22Rv1 (cell line): ENCODE measurements around the gene IL22RA2.
"Not testable (repeated sequence)": the region's sequence is repeated elsewhere in the genome, so short reads cannot be mapped to it uniquely, and the experiment has no call there.

ENCODE experiments used
- H3K27ac ChIP-seq: fragments of 450-650 bp; 2 replicates; pipeline ENCODE4 v1.5.1; 2017
- ZFX ChIP-seq: fragments of 450-650 bp; IDR thresholded peaks from 2 replicates; pipeline ENCODE4 v1.6.1; 2017; ENCODE audit warnings: antibody characterized with exemption, borderline replicate concordance
- TF ChIP-seq, protein P1 (sequence below): fragments of 450-650 bp; IDR thresholded peaks from 2 replicates; pipeline ENCODE4 v1.5.1; 2017; ENCODE audit warnings: mild to moderate bottlenecking

Gene IL22RA2

DNA sequence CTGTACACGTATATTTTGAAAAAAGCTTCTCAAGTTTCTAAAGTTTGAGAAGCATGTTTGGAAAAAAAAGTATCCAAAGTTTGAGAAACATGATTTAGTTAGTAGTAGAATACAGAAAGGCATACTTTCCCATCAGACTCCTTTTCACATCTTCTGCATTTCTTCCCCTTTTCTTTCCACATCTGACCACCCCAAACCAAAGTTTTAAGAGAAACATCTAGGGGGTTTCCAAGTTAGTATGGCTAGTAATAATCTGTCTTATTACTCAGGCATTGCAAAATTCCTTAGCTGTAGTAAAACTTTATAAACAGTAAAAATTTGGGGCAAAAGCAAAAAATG lies 65.7 kb downstream of the IL22RA2 start:
- TF ChIP-seq, protein P1, sequence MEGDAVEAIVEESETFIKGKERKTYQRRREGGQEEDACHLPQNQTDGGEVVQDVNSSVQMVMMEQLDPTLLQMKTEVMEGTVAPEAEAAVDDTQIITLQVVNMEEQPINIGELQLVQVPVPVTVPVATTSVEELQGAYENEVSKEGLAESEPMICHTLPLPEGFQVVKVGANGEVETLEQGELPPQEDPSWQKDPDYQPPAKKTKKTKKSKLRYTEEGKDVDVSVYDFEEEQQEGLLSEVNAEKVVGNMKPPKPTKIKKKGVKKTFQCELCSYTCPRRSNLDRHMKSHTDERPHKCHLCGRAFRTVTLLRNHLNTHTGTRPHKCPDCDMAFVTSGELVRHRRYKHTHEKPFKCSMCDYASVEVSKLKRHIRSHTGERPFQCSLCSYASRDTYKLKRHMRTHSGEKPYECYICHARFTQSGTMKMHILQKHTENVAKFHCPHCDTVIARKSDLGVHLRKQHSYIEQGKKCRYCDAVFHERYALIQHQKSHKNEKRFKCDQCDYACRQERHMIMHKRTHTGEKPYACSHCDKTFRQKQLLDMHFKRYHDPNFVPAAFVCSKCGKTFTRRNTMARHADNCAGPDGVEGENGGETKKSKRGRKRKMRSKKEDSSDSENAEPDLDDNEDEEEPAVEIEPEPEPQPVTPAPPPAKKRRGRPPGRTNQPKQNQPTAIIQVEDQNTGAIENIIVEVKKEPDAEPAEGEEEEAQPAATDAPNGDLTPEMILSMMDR: no peak
- TF ChIP-seq ZFX: no peak
- no peak overlapping the region for H3K27ac ChIP-seq

GRCh38 chr6:137107047-137107766 lies 66.2 kb downstream of the IL22RA2 start:
- H3K27ac ChIP-seq: not testable (repeated sequence)

GRCh38 chr6:137106183-137106582 lies 67.3 kb downstream of the IL22RA2 start:
- no peak overlapping the region for H3K27ac ChIP-seq
- TF ChIP-seq, protein P1: no peak
- no peak for TF ChIP-seq ZFX

- no peak overlapping the region for H3K27ac ChIP-seq
- TF ChIP-seq ZFX: no peak
- TF ChIP-seq, protein P1: no peak
Observed at GRCh38 chr6:137105375-137105774, 68.1 kb downstream of the IL22RA2 start.

GRCh38 chr6:137104926-137105325 lies 68.5 kb downstream of the IL22RA2 start:
- no peak overlapping the region for H3K27ac ChIP-seq
- no peak for TF ChIP-seq ZFX
- TF ChIP-seq, protein P1: no peak

DNA sequence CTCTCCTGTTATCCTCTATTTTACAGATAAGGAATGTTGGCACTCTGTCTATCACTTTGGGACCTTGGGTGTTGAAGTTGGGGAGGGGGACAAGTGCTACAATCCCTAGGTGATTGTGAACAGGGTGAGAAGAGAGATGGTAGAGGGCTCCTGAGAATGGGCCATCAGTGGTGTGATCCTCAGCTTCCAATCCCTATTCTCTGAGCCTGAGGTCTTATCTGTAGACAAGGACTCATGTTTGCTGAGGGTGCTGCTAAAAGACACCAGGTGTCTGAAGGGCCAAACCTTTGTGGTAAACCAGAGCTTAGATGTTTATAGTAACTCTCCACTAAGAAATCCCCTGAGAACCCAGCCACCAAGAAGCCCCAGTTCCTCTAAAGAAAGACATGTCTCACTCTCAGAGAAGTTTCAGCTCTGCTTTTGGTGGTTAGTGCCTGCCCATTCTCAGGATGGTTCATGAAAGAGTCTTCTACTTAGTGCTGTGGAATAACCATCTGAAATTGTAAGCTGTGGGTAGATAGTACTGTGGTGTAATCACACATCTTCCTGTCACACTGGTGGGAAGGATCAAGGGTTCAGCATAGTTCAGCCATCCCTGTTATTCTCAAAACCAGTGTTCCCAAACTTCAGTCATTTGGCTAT lies 70.5 kb downstream of the IL22RA2 start:
- H3K27ac ChIP-seq: no peak overlapping the region
- TF ChIP-seq ZFX: no peak
- TF ChIP-seq, protein P1: no peak

DNA sequence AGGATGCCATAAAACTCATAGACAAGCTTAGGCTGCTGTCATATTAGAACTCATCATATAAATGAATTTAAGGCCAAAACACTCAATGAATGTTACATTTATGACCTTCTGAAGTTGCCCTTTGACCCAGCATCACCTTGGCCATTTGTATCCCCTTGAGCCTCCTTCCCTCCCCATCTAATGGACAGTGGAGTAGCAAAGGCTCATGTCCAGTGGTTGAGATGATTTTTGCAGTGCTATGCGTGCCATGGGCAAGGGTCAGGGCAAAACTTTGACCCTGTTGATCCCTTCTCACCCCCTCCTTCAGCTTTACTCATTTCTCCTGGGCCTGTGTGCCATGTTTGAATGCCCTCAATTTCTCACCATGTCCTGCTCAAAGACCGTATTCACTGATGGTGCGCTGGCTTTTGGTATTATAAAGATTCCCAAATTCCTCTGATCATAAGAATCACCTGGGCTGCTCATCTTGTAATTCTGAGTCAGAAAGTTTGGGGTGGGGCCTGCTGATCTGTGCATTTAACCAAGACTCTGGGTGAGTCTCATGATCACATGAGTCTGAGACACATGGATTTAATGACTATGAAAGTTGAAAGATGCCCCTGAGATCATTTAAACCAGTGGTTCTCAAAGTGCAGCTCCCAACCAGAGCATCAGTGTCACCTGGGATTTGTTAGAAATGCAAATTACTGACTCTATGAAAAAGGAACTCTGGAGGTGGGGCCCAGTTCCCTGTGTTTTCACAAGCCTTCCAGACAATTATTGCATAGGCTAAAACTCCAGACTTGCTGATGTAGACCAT lies 71.2 kb downstream of the IL22RA2 start:
- TF ChIP-seq ZFX: no peak
- TF ChIP-seq, protein P1: no peak
- H3K27ac ChIP-seq: no peak overlapping the region
